GM12891 (cell line): Measurements from ENCODE around the gene PRKD3.

ENCODE experiments used
- POLR2A ChIP-seq: IDR thresholded peaks from 2 replicates; pipeline ENCODE4 v1.6.1; 2011; ENCODE audit warnings: low read depth, low read length, control low read depth
- POLR2AphosphoS5 ChIP-seq: IDR thresholded peaks from 2 replicates; pipeline ENCODE4 v1.6.1; 2011; ENCODE audit warnings: low read depth, low read length, control low read depth
- TAF1 ChIP-seq: IDR thresholded peaks from 2 replicates; pipeline ENCODE4 v1.6.1; 2011; ENCODE audit warnings: low read depth, low read length, control low read depth

DNA sequence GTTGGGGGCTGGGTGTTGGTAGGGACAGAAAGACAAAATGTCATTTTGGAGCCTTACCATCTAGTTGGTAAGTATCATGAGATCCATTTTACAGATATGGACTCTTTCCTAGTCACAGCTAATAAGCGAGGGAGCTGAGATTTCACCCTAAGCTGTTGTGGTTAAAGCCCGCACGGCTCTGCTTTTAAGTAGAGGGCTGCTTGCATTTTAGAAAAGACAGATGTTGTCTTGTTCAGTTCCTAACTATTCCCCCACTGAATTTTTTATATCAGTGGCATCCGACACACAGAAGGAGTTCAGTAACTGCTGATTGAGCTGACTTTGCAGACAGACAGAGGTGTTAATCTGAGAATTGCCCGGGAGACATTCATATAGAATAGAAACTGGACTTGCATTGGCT lies 23.5 kb upstream of the PRKD3 start:
- TF ChIP-seq TAF1 (no peak), POLR2A (no peak), POLR2AphosphoS5 (no peak)
